ENCODE measurements around the gene ERC2. TPM values are rescaled to one million over a fixed set of nuclear protein-coding genes. Genes with fewer than 3 reads are reported as not detected.

Gene ERC2
- total RNA-seq, 1 donor from 2014 or later = 1.5 TPM

DNA sequence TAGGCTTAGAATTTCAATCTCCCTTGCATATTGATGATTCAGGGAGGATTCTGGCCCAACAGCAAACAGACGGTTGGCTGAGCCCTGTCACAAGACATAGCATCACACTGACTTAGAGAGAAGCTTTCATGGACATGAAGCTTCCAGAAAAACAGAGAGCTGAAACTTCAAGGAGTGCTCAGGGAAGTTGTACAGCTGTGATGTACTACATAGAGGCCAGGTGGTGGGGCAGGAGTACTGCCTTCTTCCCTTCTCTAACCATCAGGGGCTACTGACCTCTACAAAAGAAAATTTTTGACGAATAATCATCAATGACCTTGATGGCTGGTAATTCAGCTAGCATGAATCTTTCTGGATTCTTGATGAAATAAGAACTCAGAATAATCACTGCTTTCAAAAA is 378.5 kb downstream of the ERC2 start:
- DNase-seq = no peak
- Histone ChIP-seq H3K36me3 (no peaks in the 10 kb centered on the region), H3K27ac (no peak overlapping the region), H3K4me3 (no peak overlapping the region), H3K27me3 (ENCODE audit: low read depth) (no peaks in the 10 kb centered on the region), H3K9me3 (no peaks in the 10 kb centered on the region), H3K4me1 (no peaks in the 10 kb centered on the region)
- intact Hi-C loops (cut with DNase I) = no loop called here
- ATAC-seq = no peak
- TF ChIP-seq, protein P1, sequence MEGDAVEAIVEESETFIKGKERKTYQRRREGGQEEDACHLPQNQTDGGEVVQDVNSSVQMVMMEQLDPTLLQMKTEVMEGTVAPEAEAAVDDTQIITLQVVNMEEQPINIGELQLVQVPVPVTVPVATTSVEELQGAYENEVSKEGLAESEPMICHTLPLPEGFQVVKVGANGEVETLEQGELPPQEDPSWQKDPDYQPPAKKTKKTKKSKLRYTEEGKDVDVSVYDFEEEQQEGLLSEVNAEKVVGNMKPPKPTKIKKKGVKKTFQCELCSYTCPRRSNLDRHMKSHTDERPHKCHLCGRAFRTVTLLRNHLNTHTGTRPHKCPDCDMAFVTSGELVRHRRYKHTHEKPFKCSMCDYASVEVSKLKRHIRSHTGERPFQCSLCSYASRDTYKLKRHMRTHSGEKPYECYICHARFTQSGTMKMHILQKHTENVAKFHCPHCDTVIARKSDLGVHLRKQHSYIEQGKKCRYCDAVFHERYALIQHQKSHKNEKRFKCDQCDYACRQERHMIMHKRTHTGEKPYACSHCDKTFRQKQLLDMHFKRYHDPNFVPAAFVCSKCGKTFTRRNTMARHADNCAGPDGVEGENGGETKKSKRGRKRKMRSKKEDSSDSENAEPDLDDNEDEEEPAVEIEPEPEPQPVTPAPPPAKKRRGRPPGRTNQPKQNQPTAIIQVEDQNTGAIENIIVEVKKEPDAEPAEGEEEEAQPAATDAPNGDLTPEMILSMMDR (IDR thresholded peaks at IDR 0.05) = no peak

DNA sequence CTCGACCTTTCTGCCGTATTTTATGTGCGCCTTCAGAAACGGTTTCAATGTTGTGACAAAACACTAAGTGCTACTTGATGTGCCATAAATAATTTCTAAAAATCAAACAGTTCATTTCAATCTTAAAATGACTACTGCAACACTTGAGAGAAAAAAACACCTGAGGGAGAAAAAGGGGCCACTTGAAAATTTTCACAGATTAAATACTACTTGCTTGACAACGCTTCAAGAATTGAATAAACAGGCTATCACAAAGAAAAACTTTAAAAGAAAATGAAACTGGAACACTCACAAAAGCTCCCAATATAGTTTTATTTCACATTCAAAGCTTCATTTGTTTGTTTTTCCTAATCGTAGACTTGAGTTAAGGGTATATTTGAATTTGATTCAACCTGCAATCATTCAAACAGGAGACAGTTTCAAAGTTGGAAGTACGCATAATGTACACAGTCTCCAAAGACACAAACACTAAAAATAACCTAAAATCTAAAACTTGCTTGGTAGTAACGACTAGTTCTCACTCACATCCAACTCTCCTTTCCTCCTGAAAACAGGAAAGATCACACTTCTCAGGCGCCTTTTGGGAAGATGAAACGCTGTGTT is 380.7 kb downstream of the ERC2 start:
- no peaks in the 10 kb centered on the region for H3K27me3 ChIP-seq (ENCODE audit: low read depth)
- intact Hi-C loops (cut with DNase I) = no loop called here
- ATAC-seq = peak in 1 of 2 donors; percentile 65

DNA sequence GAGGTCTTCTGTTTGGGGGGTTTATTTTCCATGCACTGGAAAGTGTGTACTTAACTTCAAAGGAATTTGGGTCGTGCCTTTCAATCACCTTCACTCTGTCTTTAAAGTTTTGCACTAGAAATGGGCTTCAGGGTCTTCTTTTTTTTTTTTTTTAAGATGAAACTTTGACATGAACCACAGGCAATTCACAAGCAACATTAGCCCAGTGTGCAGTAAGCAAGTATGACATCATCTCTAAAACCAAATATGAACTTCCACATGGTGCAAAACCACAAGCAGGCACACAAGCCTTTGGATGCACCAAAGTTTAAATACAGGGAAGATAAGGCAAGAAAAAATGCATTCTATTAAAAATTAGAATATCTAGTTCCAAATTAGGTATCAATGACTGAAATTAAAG is 381.9 kb downstream of the ERC2 start:
- H3K27me3 ChIP-seq (ENCODE audit: low read depth) = no peaks in the 10 kb centered on the region
- TF ChIP-seq, protein P1 (IDR thresholded peaks at IDR 0.05) = no peak

More for the DNA sequence above, 380.7 kb downstream of the ERC2 start:
- peak overlapping the region; percentile 39 for H3K27ac ChIP-seq
- TF ChIP-seq, protein P1 (IDR thresholded peaks at IDR 0.05) = no peak
- H3K9me3 ChIP-seq = no peaks in the 10 kb centered on the region
- H3K36me3 ChIP-seq = no peaks in the 10 kb centered on the region
- no peaks in the 10 kb centered on the region for H3K4me1 ChIP-seq
- no peak for DNase-seq
- H3K4me3 ChIP-seq = no peak overlapping the region

DNA sequence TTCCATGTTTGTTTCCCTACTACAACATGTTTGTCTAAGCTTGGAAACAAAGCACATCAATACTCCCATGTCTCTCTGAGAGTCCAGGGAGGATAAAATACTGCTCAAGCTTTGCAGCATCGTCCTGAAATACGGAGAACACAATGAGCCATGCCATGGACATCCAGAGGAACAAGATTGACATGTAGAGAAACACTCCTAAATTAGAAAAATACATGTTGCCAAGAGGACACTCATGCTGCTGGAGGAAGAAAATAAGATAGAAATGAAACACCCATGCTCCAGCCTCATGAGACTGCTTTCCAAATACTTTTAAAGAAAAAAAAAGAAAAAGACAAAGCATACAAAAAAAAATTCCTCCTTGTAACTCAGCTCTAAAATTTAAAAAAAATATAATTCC is 387.0 kb downstream of the ERC2 start:
- Histone ChIP-seq H3K4me3 (no peak overlapping the region), H3K36me3 (no peaks in the 10 kb centered on the region), H3K27ac (no peak overlapping the region), H3K27me3 (ENCODE audit: low read depth) (no peaks in the 10 kb centered on the region), H3K9me3 (no peaks in the 10 kb centered on the region), H3K4me1 (no peaks in the 10 kb centered on the region)
- intact Hi-C loops (cut with DNase I) = no loop called here
- TF ChIP-seq, protein P1 (IDR thresholded peaks at IDR 0.05) = no peak
- DNase-seq (no peak), ATAC-seq (no peak)

More for the DNA sequence above, 381.9 kb downstream of the ERC2 start:
- Histone ChIP-seq H3K27ac (no peak overlapping the region), H3K4me1 (no peaks in the 10 kb centered on the region), H3K36me3 (no peaks in the 10 kb centered on the region), H3K4me3 (no peak overlapping the region), H3K9me3 (no peaks in the 10 kb centered on the region)
- intact Hi-C loops (cut with DNase I) = no loop called here
- ATAC-seq (peak in 1 of 2 donors; percentile 27), DNase-seq (no peak)

- DNase-seq (no peak), ATAC-seq (peak in 1 of 2 donors; percentile 18)
- intact Hi-C loops (cut with DNase I) = no loop called here
- H3K4me3 ChIP-seq = no peak overlapping the region
- no peaks in the 10 kb centered on the region for H3K27me3 ChIP-seq (ENCODE audit: low read depth)
- no peaks in the 10 kb centered on the region for H3K36me3 ChIP-seq
- TF ChIP-seq, protein P1 (IDR thresholded peaks at IDR 0.05) = no peak
- no peaks in the 10 kb centered on the region for H3K9me3 ChIP-seq
- H3K4me1 ChIP-seq = no peaks in the 10 kb centered on the region
- H3K27ac ChIP-seq = no peak overlapping the region
Measured at GRCh38 chr3:56076746-56077145, 391.5 kb downstream of the ERC2 start.

Data from lower lobe of right lung (tissue), 2 donors.